Activated CD8-positive, alpha-beta memory T cell treated with anti-CD3 and anti-CD28 coated beads, Interleukin-2, amount 50 U/mL, for 1 hour (primary cell): ENCODE measurements around the gene KLK2.

Source experiments
- DNase-seq: peaks from one replicate; pipeline ENCODE4 v3.0.0-alpha.2; 2020; ENCODE audit errors: extremely low read depth

The KLK2 gene

DNA sequence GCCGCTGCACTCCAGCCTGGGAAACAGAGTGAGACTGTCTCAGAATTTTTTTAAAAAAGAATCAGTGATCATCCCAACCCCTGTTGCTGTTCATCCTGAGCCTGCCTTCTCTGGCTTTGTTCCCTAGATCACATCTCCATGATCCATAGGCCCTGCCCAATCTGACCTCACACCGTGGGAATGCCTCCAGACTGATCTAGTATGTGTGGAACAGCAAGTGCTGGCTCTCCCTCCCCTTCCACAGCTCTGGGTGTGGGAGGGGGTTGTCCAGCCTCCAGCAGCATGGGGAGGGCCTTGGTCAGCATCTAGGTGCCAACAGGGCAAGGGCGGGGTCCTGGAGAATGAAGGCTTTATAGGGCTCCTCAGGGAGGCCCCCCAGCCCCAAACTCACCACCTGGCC, at the start of gene KLK2:
TSS of gene KLK2 (plus strand) at position 384 of the 400 bp plus-strand sequence. CDS start 35 bp downstream, outside the sequence.
- no peak for DNase-seq

GRCh38 chr19:50826492-50827240, 46.6 kb upstream of the KLK2 start:
- DNase-seq, result no peak

DNA sequence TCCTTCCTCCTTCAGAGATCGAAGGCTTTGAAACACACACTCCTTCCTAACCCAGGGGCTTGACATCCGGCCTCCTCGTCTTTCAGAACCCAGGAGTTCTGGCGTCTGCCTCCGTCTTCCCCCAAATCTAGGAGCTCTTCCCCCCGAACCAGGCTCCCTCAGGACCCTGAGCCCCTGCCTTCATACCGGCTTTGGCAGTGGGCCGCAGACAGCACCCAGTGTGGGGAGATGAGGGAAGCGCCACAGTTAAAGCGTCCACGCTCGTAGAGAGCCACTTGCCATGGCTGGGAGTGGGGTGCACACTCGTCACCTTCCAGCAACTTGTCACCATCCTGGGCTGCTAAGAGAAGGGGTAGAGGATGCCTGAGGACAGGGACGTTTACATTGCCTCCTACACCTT, 45.8 kb upstream of the KLK2 start:
- DNase-seq, result no peak

DNA sequence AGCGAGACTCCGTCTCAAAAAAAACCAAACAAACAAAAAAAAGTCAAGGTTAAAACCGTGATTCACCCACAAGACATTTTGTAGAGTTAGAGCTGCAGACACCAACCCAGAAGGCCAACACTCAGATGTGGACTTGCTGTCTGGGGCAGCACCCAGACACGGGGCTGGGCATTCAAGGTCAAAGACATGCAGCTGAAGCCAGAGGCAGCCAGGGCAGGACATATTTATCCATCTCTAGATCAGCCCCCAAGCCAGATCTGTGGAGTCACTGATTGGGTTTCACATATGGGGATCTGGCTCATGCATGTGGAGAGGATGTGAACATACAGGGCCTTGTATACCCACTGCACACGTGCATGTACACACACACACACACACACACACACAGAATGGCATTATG, 43.4 kb upstream of the KLK2 start:
- no peak for DNase-seq

- DNase-seq, result no peak
Observed at GRCh38 chr19:50830266-50831025, 42.8 kb upstream of the KLK2 start.

DNA sequence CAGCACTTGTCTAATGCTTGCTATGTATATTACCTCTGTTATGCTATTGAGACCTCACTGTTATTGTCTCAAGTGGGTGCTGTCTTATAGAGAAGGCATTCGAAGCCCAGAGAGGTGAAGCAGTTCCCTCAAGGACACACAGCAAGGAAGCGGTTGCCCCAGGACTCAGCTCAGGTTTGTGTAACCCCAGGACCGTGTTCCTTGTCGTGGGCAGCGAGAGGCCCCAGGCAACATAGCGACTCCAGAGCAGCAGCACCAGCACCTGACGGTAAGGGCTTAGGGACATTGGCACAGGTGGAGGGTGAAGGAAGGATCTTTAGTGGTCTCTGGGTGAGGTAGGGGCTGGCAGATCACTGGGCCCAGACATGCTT, 42.2 kb upstream of the KLK2 start:
- no peak for DNase-seq

DNA sequence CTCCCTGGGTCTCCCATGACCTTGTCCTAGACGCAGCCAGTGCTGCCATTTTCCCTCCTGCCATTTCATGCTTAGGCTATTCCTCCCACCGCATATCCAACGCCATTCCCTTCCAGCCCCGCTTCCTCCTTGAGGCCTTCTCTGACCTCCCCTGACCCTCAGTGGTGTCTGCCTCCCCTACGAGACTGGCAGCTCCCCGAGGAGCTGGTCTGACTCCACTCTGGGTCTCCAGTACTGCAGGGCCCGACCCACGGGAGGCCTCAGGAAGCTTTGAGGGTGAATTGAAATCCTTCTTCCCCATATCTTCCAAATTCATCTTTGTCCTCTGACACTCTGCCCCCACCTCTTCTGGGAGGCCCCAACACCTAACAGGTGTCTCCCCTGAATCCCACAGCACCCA, 40.6 kb upstream of the KLK2 start:
- DNase-seq, result no peak

DNA sequence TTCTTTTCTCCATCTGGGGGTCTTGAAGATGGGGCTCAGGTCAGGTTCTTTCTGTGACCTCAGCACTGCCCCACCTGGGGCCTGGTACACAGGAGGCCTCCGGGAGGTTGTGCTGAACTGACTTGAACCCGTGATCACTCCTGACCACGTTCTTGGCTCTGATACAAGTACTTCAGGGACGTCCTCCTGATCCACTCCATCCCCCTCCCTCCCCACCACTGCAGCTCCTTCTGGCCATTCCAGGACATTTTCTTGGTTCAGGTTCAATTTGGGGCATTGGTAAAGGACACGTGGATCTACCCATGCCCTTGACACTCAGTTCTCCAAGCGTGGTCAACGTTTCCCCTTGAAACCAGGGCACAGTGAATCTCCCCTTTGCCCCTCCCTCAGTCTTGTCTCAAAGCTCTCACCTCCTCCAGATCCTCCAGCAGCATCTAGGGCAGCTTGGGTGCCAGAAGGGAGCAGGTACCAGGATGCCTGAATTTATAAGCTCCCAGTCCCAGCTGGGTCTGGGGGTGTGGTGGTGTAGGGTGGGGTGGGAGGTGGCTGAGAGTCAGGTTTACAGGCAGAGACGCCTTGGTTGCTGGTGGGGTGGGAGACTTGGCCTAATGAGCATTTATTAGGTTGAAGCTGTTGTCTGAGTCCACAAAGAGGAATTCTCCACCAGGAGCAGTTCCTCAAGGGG, 40.0 kb upstream of the KLK2 start, which contains the start of gene KLK15:
TSS of gene KLK15 (minus strand) at position 458 of the 685 bp plus-strand sequence. CDS start 2,082 bp downstream, outside the sequence.
- DNase-seq, result no peak

GRCh38 chr19:50833802-50834167, 39.5 kb upstream of the KLK2 start:
- DNase-seq, result no peak

DNA sequence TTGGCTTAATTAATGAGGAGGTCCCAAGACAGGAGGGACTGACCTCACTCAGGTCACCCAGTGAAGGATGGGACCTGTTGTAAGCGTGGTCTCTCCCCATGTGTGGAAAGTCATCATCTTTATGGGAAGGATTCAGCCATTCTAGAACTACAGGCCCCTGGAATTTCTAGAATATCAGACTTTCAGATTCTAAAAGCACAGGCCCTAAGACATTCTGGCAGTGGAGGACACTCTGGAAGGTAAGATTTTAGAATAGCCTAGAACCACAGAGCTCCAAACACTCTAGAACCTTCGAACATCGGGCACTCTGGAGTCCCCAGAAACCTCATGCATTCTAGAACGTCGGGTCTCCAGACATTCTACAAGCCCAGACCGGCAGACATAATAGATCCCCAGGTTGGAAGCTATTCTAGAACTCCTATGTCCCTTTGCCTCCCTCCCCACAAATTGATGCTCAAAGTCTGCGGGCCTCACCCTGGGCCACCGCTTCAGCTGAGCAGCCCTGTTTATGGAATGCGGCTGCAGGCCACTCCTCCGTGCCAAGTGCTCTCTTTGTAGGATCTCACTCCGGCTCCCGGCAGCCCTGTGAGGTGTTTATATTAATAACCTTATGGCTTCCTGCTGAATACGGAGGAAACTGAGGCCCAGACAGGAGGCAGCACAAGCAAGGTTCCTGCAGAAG, 38.0 kb upstream of the KLK2 start:
- no peak for DNase-seq

- DNase-seq, result no peak
Observed at GRCh38 chr19:50835785-50836542, 37.3 kb upstream of the KLK2 start.

DNA sequence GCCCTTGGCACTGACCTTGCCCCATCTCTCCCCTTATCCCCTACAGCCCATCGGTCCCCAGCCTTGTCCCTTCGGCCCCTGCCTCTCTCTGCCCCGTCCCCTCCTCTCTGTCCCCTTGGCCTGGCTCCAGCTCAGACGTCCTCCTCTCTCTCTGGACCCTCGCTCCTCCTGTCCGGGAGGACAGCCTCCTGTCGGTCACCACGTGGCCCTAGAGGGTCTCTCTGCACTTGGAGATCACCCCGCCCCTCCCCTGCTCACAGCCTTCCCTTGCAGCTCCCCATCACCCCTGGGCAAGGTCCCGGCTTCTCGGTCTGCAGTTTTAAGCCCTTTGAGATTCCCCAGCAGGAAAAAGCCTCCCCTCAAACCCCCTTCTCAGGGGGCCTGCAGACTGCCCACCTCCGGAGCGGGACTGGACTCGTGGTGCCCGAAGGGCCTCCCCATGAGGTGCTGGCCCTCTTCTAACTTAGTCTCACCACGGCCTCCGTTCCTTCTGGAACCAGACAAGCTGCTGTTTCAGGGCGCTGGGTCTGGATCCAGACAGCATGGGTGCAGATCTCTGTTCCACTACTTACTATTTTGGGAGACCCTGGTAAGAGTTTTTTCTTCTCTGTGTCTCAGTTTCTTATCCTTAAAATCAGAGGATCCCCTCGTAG, 36.6 kb upstream of the KLK2 start:
- DNase-seq, result no peak

GRCh38 chr19:50837300-50837699, 35.9 kb upstream of the KLK2 start:
- DNase-seq, result no peak

GRCh38 chr19:50838239-50838638, 35.0 kb upstream of the KLK2 start:
- DNase-seq, result no peak

GRCh38 chr19:50839712-50840655, 33.3 kb upstream of the KLK2 start:
- DNase-seq, result no peak

- no peak for DNase-seq
Observed at GRCh38 chr19:50842130-50842529, 31.1 kb upstream of the KLK2 start.

GRCh38 chr19:50843205-50843604, 30.0 kb upstream of the KLK2 start:
- no peak for DNase-seq

- no peak for DNase-seq
Observed at GRCh38 chr19:50843701-50844221, 29.5 kb upstream of the KLK2 start.

GRCh38 chr19:50844296-50844935, 28.8 kb upstream of the KLK2 start:
- no peak for DNase-seq
